ENCODE data around the gene EMC9. TPM values are rescaled to one million over a fixed set of nuclear protein-coding genes. Genes with fewer than 3 reads are reported as not detected.

The EMC9 gene
- total RNA-seq, 1 donor from 2014 or later: 22.6 TPM

DNA sequence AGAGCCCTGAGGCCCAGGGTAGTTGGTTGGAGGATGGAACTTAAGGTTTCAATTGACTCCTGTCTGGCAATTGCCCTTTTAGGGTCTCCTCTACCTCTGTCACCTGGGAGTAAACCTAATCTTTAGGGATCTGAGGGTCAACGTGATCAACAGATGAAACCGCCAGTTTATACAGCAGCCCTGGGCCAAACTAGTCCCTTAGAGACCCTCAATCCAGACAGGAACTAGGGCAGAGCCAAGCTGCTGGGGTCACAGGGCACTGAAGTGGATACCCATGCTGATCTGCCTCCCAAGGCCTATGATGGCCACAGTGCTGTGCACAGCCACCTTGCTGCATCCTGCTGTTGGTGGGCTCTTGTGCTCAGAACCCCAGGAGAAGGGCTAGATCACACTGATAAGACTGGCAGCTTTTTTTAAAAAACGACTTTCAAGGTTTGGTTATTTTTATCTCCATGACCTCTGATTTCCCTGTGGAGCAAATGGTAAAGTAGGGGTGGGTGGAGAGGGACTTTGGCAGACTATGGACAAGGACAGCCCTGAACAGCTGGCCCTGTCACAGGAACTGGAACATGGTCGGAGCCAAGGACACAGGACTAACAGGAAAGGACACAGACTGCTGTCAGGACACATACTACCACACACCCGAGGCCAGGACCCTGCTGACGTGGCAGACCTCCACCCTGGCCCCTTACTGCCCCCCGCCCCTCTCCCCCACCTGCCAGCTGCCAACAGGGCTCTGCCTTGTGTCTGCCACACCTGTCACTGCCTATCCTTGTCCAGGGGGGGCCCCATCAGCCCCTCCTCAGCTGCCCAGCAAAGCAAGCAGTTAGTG lies 10.5 kb downstream of the EMC9 start:
- H3K27me3 Mint-ChIP-seq: no peaks in the 10 kb centered on the region
- ATAC-seq (ENCODE audit: low read depth): no peak
- H3K4me1 Mint-ChIP-seq: peaks cover 32% of the 10 kb centered on the region
- POLR2A ChIA-PET: interaction anchor here (0.7 to 1.9 kb wide), 4 partner anchors 13 to 141 kb away, joined by 5 to 7 read pairs (median 6); partner anchors contain the start of genes DCAF11, IRF9 and NRL
- intact Hi-C loops (cut with micrococcal nuclease): no loop called here
- no peak overlapping the region for H3K4me3 Mint-ChIP-seq
- DNase-seq: no peak
- H3K9me3 Mint-ChIP-seq: no peaks in the 10 kb centered on the region
- peaks cover 3% of the 10 kb centered on the region for H3K36me3 Mint-ChIP-seq (ENCODE audit: low read depth)
- CTCF ChIA-PET: interaction anchor here (2.0 kb wide), 1 partner anchor 15 kb away, joined by 5 read pairs; the partner anchor contains the start of gene NRL
- no peak overlapping the region for H3K27ac Mint-ChIP-seq
- TF ChIP-seq, protein P1, sequence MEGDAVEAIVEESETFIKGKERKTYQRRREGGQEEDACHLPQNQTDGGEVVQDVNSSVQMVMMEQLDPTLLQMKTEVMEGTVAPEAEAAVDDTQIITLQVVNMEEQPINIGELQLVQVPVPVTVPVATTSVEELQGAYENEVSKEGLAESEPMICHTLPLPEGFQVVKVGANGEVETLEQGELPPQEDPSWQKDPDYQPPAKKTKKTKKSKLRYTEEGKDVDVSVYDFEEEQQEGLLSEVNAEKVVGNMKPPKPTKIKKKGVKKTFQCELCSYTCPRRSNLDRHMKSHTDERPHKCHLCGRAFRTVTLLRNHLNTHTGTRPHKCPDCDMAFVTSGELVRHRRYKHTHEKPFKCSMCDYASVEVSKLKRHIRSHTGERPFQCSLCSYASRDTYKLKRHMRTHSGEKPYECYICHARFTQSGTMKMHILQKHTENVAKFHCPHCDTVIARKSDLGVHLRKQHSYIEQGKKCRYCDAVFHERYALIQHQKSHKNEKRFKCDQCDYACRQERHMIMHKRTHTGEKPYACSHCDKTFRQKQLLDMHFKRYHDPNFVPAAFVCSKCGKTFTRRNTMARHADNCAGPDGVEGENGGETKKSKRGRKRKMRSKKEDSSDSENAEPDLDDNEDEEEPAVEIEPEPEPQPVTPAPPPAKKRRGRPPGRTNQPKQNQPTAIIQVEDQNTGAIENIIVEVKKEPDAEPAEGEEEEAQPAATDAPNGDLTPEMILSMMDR (IDR thresholded peaks at IDR 0.05): no peak

DNA sequence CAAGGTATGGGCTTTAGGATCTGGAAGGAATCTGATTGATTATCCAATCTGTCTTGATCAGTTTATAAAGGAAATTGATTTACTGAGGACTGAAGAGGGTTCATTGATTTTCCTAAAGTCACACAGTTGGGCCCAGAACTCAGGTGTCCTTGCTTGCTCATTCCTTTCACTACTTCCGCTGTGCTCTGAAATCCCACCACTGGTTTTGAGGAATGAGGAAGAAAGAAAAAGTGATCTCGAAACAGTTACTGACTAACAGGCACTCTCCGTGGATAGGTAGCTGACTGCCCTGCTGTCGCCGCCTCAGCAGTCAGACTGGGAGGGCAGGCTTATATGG lies 11.0 kb downstream of the EMC9 start, which contains the start of gene FITM1:
TSS of gene FITM1 (plus strand) at position 280 of the 337 bp plus-strand sequence. CDS start 905 bp downstream, outside the sequence.
- no peak within 1 kb of the TSS for H3K4me3 Mint-ChIP-seq
- intact Hi-C loops (cut with micrococcal nuclease): no loop called here
- ATAC-seq (ENCODE audit: low read depth) (no peak), DNase-seq (no peak)
- ChIA-PET CTCF (no interaction called here), POLR2A (interaction anchor here (0.6 kb wide), 1 partner anchor 78 kb away, joined by 3 read pairs; the partner anchor contains the start of gene CARMIL3)
- no peaks in the 10 kb centered on the region for H3K9me3 Mint-ChIP-seq
- peaks cover 3% of the 10 kb centered on the region for H3K36me3 Mint-ChIP-seq (ENCODE audit: low read depth)
- no peaks in the 10 kb centered on the region for H3K27me3 Mint-ChIP-seq
- TF ChIP-seq, protein P1 (IDR thresholded peaks at IDR 0.05): no peak
- H3K4me1 Mint-ChIP-seq: peaks cover 30% of the 10 kb centered on the region
- no peak within 1 kb of the TSS for H3K27ac Mint-ChIP-seq

DNA sequence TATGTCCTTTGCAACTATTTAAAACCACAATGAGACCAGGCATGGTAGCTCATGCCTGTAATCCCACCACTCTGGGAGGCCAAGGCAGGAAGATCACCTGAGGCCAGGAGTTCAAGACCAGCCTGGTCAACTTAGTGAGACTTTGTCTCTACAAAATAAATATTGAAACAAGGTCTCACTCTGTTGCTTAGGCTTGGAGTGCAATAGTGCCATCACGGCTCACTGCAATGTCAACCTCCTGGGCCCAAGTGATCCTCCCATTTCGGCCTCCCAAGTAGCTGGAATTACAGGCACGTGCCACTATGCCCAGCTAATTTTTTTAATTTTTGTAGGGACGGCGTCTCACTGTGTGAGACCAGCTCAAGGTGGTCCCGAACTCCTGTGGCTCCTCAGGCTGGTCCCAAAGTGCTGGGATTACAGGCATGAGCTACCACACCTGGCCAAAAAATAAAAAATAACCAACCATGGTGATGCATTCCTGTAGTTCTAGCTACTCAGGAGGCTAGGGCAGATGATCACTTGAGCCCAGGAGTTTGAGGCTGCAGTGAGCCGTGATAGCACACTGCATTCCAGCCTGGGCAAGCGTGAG lies 11.9 kb downstream of the EMC9 start:
- TF ChIP-seq, protein P1 (IDR thresholded peaks at IDR 0.05): no peak
- Mint-ChIP-seq H3K27me3 (no peaks in the 10 kb centered on the region), H3K4me3 (no peak overlapping the region), H3K27ac (no peak overlapping the region), H3K4me1 (peaks cover 26% of the 10 kb centered on the region), H3K36me3 (ENCODE audit: low read depth) (peaks cover 6% of the 10 kb centered on the region), H3K9me3 (no peaks in the 10 kb centered on the region)
- ATAC-seq (ENCODE audit: low read depth) (no peak), DNase-seq (no peak)
- intact Hi-C loops (cut with micrococcal nuclease): no loop called here
- POLR2A ChIA-PET: interaction anchor here (0.6 to 1.9 kb wide), 3 partner anchors 15 to 78 kb away, joined by 3 to 8 read pairs (median 7); partner anchors contain the start of genes CARMIL3, DCAF11 and NRL
- CTCF ChIA-PET: interaction anchor here (0.6 kb wide), 1 partner anchor 179 kb away, joined by 3 read pairs; no protein-coding TSS in a partner anchor

DNA sequence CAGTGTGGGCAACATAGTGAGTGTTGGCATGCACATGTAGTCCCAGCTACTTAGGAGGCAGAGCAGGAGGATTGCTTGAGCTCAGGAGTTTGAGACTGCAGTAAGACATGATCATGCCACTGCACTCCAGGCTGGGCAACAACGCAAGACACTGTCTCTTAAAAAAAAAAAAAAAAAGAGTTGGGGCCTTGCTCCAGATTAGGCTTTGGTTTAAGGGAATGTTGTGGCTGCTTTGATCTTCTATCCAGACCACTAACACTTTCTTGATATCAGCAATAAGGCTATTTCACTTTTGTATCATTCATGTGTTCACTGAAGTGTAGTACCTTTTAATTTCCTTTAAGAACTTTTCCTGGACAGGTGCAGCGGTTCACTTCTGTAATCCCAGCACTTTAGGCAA lies 13.7 kb downstream of the EMC9 start:
- no peak overlapping the region for H3K4me3 Mint-ChIP-seq
- no peaks in the 10 kb centered on the region for H3K27me3 Mint-ChIP-seq
- peaks cover 22% of the 10 kb centered on the region for H3K36me3 Mint-ChIP-seq (ENCODE audit: low read depth)
- no peaks in the 10 kb centered on the region for H3K9me3 Mint-ChIP-seq
- POLR2A ChIA-PET: interaction anchor here (2.3 to 2.9 kb wide), 2 partner anchors 8 to 12 kb away, joined by 17 to 22 read pairs; partner anchors contain the start of genes DCAF11, NRL and PSME1
- H3K4me1 Mint-ChIP-seq: peaks cover 40% of the 10 kb centered on the region
- ATAC-seq (ENCODE audit: low read depth) (no peak), DNase-seq (no peak)
- TF ChIP-seq, protein P1 (IDR thresholded peaks at IDR 0.05): no peak
- intact Hi-C loops (cut with micrococcal nuclease): no loop called here
- CTCF ChIA-PET: no interaction called here
- H3K27ac Mint-ChIP-seq: peak overlapping the region; percentile 35

DNA sequence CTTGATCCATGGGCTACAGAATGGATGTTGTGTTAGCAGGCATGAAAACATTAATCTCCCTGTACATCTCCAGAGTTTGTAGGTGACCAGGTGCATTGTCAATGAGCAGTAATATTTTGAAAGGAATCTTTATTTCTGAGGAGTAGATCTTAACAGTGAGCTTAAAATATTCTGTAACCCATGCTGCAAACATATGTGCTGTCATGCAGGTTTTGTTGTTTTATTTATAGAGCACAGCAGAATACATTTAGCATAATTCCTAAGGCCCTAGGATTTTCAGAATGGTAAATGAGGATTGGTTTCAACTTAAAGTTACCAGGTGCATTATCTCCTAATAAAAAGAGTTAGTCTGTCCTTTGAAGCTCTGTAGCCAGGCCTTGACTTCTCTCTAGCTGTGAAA lies 14.5 kb downstream of the EMC9 start:
- CTCF ChIA-PET: interaction anchor here (1.0 to 1.9 kb wide), 3 partner anchors 12 to 46 kb away, joined by 3 to 5 read pairs (median 4); partner anchors contain the start of genes DCAF11 and NRL
- H3K36me3 Mint-ChIP-seq (ENCODE audit: low read depth): peaks cover 26% of the 10 kb centered on the region
- intact Hi-C loops (cut with micrococcal nuclease): no loop called here
- no peak for DNase-seq
- H3K4me1 Mint-ChIP-seq: peaks cover 38% of the 10 kb centered on the region
- H3K4me3 Mint-ChIP-seq: no peak overlapping the region
- H3K27me3 Mint-ChIP-seq: no peaks in the 10 kb centered on the region
- POLR2A ChIA-PET: interaction anchor here (0.6 to 2.9 kb wide), 3 partner anchors 9 to 186 kb away, joined by 3 to 22 read pairs (median 17); partner anchors contain the start of genes DCAF11, NRL and PSME1
- no peak for ATAC-seq (ENCODE audit: low read depth)
- TF ChIP-seq, protein P1 (IDR thresholded peaks at IDR 0.05): no peak
- no peaks in the 10 kb centered on the region for H3K9me3 Mint-ChIP-seq
- H3K27ac Mint-ChIP-seq: no peak overlapping the region
